Stimulated activated CD8-positive, alpha-beta memory T cell treated with anti-CD3 and anti-CD28 coated beads, Interleukin-7, amount 100 ng/mL, for 4 hours (primary cell): ENCODE measurements around the gene CENPX.

ENCODE experiments used
- DNase-seq, 2 donors: peaks; one replicate each; pipeline ENCODE4 v3.0.0-alpha.2; 2020; ENCODE audit warnings: low read depth in 2 of 2

The CENPX gene

GRCh38 chr17:82012261-82012639, 10.4 kb downstream of the CENPX start:
- DNase-seq: no peak

GRCh38 chr17:82011617-82012187, 11.0 kb downstream of the CENPX start:
- DNase-seq: no peak

- DNase-seq: no peak
These were observed 11.8 kb downstream of the CENPX start for GRCh38 chr17:82010575-82011525.

GRCh38 chr17:82009413-82009812, 13.3 kb downstream of the CENPX start:
- no peak for DNase-seq

- DNase-seq: no peak
These were observed 13.7 kb downstream of the CENPX start for GRCh38 chr17:82008941-82009405.

GRCh38 chr17:82008258-82008940, 14.3 kb downstream of the CENPX start:
- DNase-seq: no peak

- DNase-seq: no peak
These were observed 15.0 kb downstream of the CENPX start for GRCh38 chr17:82007495-82008257.

- no peak for DNase-seq
These were observed 15.5 kb downstream of the CENPX start for GRCh38 chr17:82007228-82007494.

GRCh38 chr17:82006468-82007227, 16.0 kb downstream of the CENPX start:
- DNase-seq: no peak

- DNase-seq: no peak
These were observed 16.9 kb downstream of the CENPX start for GRCh38 chr17:82005701-82006348.

- no peak for DNase-seq
These were observed 17.9 kb downstream of the CENPX start for GRCh38 chr17:82004517-82005455.

GRCh38 chr17:82003411-82004381, 19.0 kb downstream of the CENPX start:
- no peak for DNase-seq

- DNase-seq: no peak
These were observed 21.1 kb downstream of the CENPX start for GRCh38 chr17:82001571-82002056.

- no peak for DNase-seq
These were observed 21.7 kb downstream of the CENPX start for GRCh38 chr17:82000803-82001570.

GRCh38 chr17:81999976-82000802, 22.5 kb downstream of the CENPX start:
- DNase-seq: no peak

GRCh38 chr17:81999587-81999975, 23.1 kb downstream of the CENPX start:
- no peak for DNase-seq
